Measurements from ENCODE around the gene TCHP.

- TF ChIP-seq CTCF (conservative IDR thresholded peaks at IDR 0.05; ENCODE audit: low read length) (no peak), EZH2phosphoT487 (IDR thresholded peaks at IDR 0.05; ENCODE audit: borderline replicate concordance) (no peak)
Observed at GRCh38 chr12:109963743-109964429, 63.8 kb downstream of the TCHP start.
